Ramos (cell line): Measurements from ENCODE around the gene DHX34.
"Not testable (repeated sequence)": the region's sequence is repeated elsewhere in the genome, so short reads cannot be mapped to it uniquely, and the experiment has no call there.

Experiments
- in situ Hi-C: fragments of 300-500 bp; cut with MboI; formaldehyde crosslinking; loops from one replicate; pipeline ENCODE4 v1.14.3; 2022; ENCODE audit warnings: low sequenced_read_pairs; ENCODE audit not compliant: unreplicated experiment

Gene DHX34

GRCh38 chr19:47383890-47384289, 34.8 kb downstream of the DHX34 start:
- in situ Hi-C loops = not testable (repeated sequence)

GRCh38 chr19:47384533-47384932, 35.4 kb downstream of the DHX34 start:
- in situ Hi-C loops = not testable (repeated sequence)

- in situ Hi-C loops = not testable (repeated sequence)
These were observed 37.5 kb downstream of the DHX34 start for GRCh38 chr19:47386582-47386981.

GRCh38 chr19:47387623-47388022, 38.5 kb downstream of the DHX34 start:
- in situ Hi-C loops = not testable (repeated sequence)

- in situ Hi-C loops = not testable (repeated sequence)
These were observed 39.6 kb downstream of the DHX34 start for GRCh38 chr19:47388721-47389120.

- in situ Hi-C loops = no loop called here
These were observed 40.0 kb downstream of the DHX34 start for GRCh38 chr19:47389150-47389556.

- in situ Hi-C loops = loop anchor here (5.0 kb wide), 1 partner anchor 94 kb away; no protein-coding TSS in a partner anchor
These were observed 41.7 kb downstream of the DHX34 start for GRCh38 chr19:47390533-47391488.

GRCh38 chr19:47391510-47392223, 42.6 kb downstream of the DHX34 start:
- in situ Hi-C loops = loop anchor here (5.0 kb wide), 1 partner anchor 94 kb away; no protein-coding TSS in a partner anchor

GRCh38 chr19:47398707-47399597, 49.8 kb downstream of the DHX34 start:
- in situ Hi-C loops = no loop called here

GRCh38 chr19:47402504-47402903, 53.4 kb downstream of the DHX34 start:
- in situ Hi-C loops = no loop called here

GRCh38 chr19:47404334-47405196, 55.5 kb downstream of the DHX34 start:
- in situ Hi-C loops = no loop called here

- in situ Hi-C loops = no loop called here
These were observed 56.1 kb downstream of the DHX34 start for GRCh38 chr19:47405197-47405550.

- in situ Hi-C loops = no loop called here
These were observed 56.8 kb downstream of the DHX34 start for GRCh38 chr19:47405854-47406417.

- in situ Hi-C loops = no loop called here
These were observed 57.7 kb downstream of the DHX34 start for GRCh38 chr19:47406711-47407416.

GRCh38 chr19:47407417-47407774, 58.3 kb downstream of the DHX34 start:
- in situ Hi-C loops = no loop called here

- in situ Hi-C loops = no loop called here
These were observed 59.2 kb downstream of the DHX34 start for GRCh38 chr19:47408156-47408938.

GRCh38 chr19:47411101-47411500, 62.0 kb downstream of the DHX34 start:
- in situ Hi-C loops = no loop called here

GRCh38 chr19:47411696-47412095, 62.6 kb downstream of the DHX34 start:
- in situ Hi-C loops = not testable (repeated sequence)
